ENCODE data around the gene OR52W1.

OR52W1 gene

GRCh38 chr11:6201481-6201880, 2.5 kb downstream of the OR52W1 start:
- no peak overlapping the region for H3K27ac ChIP-seq (ENCODE audit: low read length)
- no peaks in the 10 kb centered on the region for H3K4me1 ChIP-seq (ENCODE audit: control insufficient read depth, low read depth, low read length)
- no peaks in the 10 kb centered on the region for H3K27me3 ChIP-seq (ENCODE audit: control insufficient read depth, insufficient read depth, low read length)
- H3K4me3 ChIP-seq (ENCODE audit: low read length) = no peak overlapping the region
- H3K9ac ChIP-seq (ENCODE audit: low read length) = no peak overlapping the region
- no peaks in the 10 kb centered on the region for H3K9me3 ChIP-seq (ENCODE audit: control insufficient read depth, low read depth, low read length)
- no peaks in the 10 kb centered on the region for H3K36me3 ChIP-seq (ENCODE audit: control insufficient read depth, low read depth, low read length)

- H3K9me3 ChIP-seq (ENCODE audit: control insufficient read depth, low read depth, low read length) = no peaks in the 10 kb centered on the region
- H3K36me3 ChIP-seq (ENCODE audit: control insufficient read depth, low read depth, low read length) = no peaks in the 10 kb centered on the region
- H3K27me3 ChIP-seq (ENCODE audit: control insufficient read depth, insufficient read depth, low read length) = no peaks in the 10 kb centered on the region
- no peak overlapping the region for H3K9ac ChIP-seq (ENCODE audit: low read length)
- no peaks in the 10 kb centered on the region for H3K4me1 ChIP-seq (ENCODE audit: control insufficient read depth, low read depth, low read length)
- no peak overlapping the region for H3K27ac ChIP-seq (ENCODE audit: low read length)
- H3K4me3 ChIP-seq (ENCODE audit: low read length) = no peak overlapping the region
Measured at GRCh38 chr11:6202041-6202440, 3.0 kb downstream of the OR52W1 start.

GRCh38 chr11:6203327-6203726, 4.3 kb downstream of the OR52W1 start:
- Histone ChIP-seq H3K9me3 (ENCODE audit: control insufficient read depth, low read depth, low read length) (no peaks in the 10 kb centered on the region), H3K36me3 (ENCODE audit: control insufficient read depth, low read depth, low read length) (no peaks in the 10 kb centered on the region), H3K4me1 (ENCODE audit: control insufficient read depth, low read depth, low read length) (no peaks in the 10 kb centered on the region), H3K27me3 (ENCODE audit: control insufficient read depth, insufficient read depth, low read length) (no peaks in the 10 kb centered on the region), H3K9ac (ENCODE audit: low read length) (no peak overlapping the region), H3K27ac (ENCODE audit: low read length) (no peak overlapping the region), H3K4me3 (ENCODE audit: low read length) (no peak overlapping the region)

GRCh38 chr11:6204706-6205105, 5.7 kb downstream of the OR52W1 start:
- no peak overlapping the region for H3K27ac ChIP-seq (ENCODE audit: low read length)
- H3K4me3 ChIP-seq (ENCODE audit: low read length) = no peak overlapping the region
- no peak overlapping the region for H3K9ac ChIP-seq (ENCODE audit: low read length)
- H3K27me3 ChIP-seq (ENCODE audit: control insufficient read depth, insufficient read depth, low read length) = no peaks in the 10 kb centered on the region
- no peaks in the 10 kb centered on the region for H3K4me1 ChIP-seq (ENCODE audit: control insufficient read depth, low read depth, low read length)
- peaks cover 4% of the 10 kb centered on the region for H3K36me3 ChIP-seq (ENCODE audit: control insufficient read depth, low read depth, low read length)
- H3K9me3 ChIP-seq (ENCODE audit: control insufficient read depth, low read depth, low read length) = no peaks in the 10 kb centered on the region

GRCh38 chr11:6205366-6205765, 6.3 kb downstream of the OR52W1 start, which contains the start of gene C11orf42:
Gene C11orf42, plus strand, starts transcription at chr11:6205557. Its CDS starts 59 bp downstream, at chr11:6205616.
- Histone ChIP-seq H3K27ac (ENCODE audit: low read length) (no peak within 1 kb of the TSS), H3K36me3 (ENCODE audit: control insufficient read depth, low read depth, low read length) (peaks cover 10% of the 10 kb centered on the region), H3K4me3 (ENCODE audit: low read length) (no peak within 1 kb of the TSS), H3K27me3 (ENCODE audit: control insufficient read depth, insufficient read depth, low read length) (no peaks in the 10 kb centered on the region), H3K9ac (ENCODE audit: low read length) (no peak within 1 kb of the TSS), H3K4me1 (ENCODE audit: control insufficient read depth, low read depth, low read length) (no peaks in the 10 kb centered on the region), H3K9me3 (ENCODE audit: control insufficient read depth, low read depth, low read length) (no peaks in the 10 kb centered on the region)

- H3K9ac ChIP-seq (ENCODE audit: low read length) = no peak overlapping the region
- no peaks in the 10 kb centered on the region for H3K4me1 ChIP-seq (ENCODE audit: control insufficient read depth, low read depth, low read length)
- no peaks in the 10 kb centered on the region for H3K27me3 ChIP-seq (ENCODE audit: control insufficient read depth, insufficient read depth, low read length)
- H3K4me3 ChIP-seq (ENCODE audit: low read length) = no peak overlapping the region
- H3K27ac ChIP-seq (ENCODE audit: low read length) = no peak overlapping the region
- H3K36me3 ChIP-seq (ENCODE audit: control insufficient read depth, low read depth, low read length) = peaks cover 17% of the 10 kb centered on the region
- H3K9me3 ChIP-seq (ENCODE audit: control insufficient read depth, low read depth, low read length) = no peaks in the 10 kb centered on the region
Measured at GRCh38 chr11:6206456-6207180, 7.6 kb downstream of the OR52W1 start.

- no peak overlapping the region for H3K27ac ChIP-seq (ENCODE audit: low read length)
- no peaks in the 10 kb centered on the region for H3K9me3 ChIP-seq (ENCODE audit: control insufficient read depth, low read depth, low read length)
- no peak overlapping the region for H3K9ac ChIP-seq (ENCODE audit: low read length)
- H3K4me3 ChIP-seq (ENCODE audit: low read length) = no peak overlapping the region
- H3K36me3 ChIP-seq (ENCODE audit: control insufficient read depth, low read depth, low read length) = peaks cover 35% of the 10 kb centered on the region
- no peaks in the 10 kb centered on the region for H3K4me1 ChIP-seq (ENCODE audit: control insufficient read depth, low read depth, low read length)
- no peaks in the 10 kb centered on the region for H3K27me3 ChIP-seq (ENCODE audit: control insufficient read depth, insufficient read depth, low read length)
Measured at GRCh38 chr11:6209801-6210200, 10.8 kb downstream of the OR52W1 start.

- no peaks in the 10 kb centered on the region for H3K9me3 ChIP-seq (ENCODE audit: control insufficient read depth, low read depth, low read length)
- no peak overlapping the region for H3K27ac ChIP-seq (ENCODE audit: low read length)
- H3K36me3 ChIP-seq (ENCODE audit: control insufficient read depth, low read depth, low read length) = peaks cover 35% of the 10 kb centered on the region
- no peaks in the 10 kb centered on the region for H3K27me3 ChIP-seq (ENCODE audit: control insufficient read depth, insufficient read depth, low read length)
- no peak overlapping the region for H3K9ac ChIP-seq (ENCODE audit: low read length)
- H3K4me3 ChIP-seq (ENCODE audit: low read length) = no peak overlapping the region
- no peaks in the 10 kb centered on the region for H3K4me1 ChIP-seq (ENCODE audit: control insufficient read depth, low read depth, low read length)
Measured at GRCh38 chr11:6210274-6210955, 11.4 kb downstream of the OR52W1 start.

GRCh38 chr11:6214530-6214929, 15.5 kb downstream of the OR52W1 start:
- H3K36me3 ChIP-seq (ENCODE audit: control insufficient read depth, low read depth, low read length) = peaks cover 51% of the 10 kb centered on the region
- H3K4me1 ChIP-seq (ENCODE audit: control insufficient read depth, low read depth, low read length) = no peaks in the 10 kb centered on the region
- no peak overlapping the region for H3K27ac ChIP-seq (ENCODE audit: low read length)
- H3K27me3 ChIP-seq (ENCODE audit: control insufficient read depth, insufficient read depth, low read length) = no peaks in the 10 kb centered on the region
- H3K9ac ChIP-seq (ENCODE audit: low read length) = no peak overlapping the region
- no peaks in the 10 kb centered on the region for H3K9me3 ChIP-seq (ENCODE audit: control insufficient read depth, low read depth, low read length)
- no peak overlapping the region for H3K4me3 ChIP-seq (ENCODE audit: low read length)

GRCh38 chr11:6216501-6216900, 17.5 kb downstream of the OR52W1 start:
- H3K9ac ChIP-seq (ENCODE audit: low read length) = no peak overlapping the region
- H3K27ac ChIP-seq (ENCODE audit: low read length) = no peak overlapping the region
- H3K9me3 ChIP-seq (ENCODE audit: control insufficient read depth, low read depth, low read length) = no peaks in the 10 kb centered on the region
- H3K4me1 ChIP-seq (ENCODE audit: control insufficient read depth, low read depth, low read length) = no peaks in the 10 kb centered on the region
- H3K36me3 ChIP-seq (ENCODE audit: control insufficient read depth, low read depth, low read length) = peaks cover 54% of the 10 kb centered on the region
- H3K27me3 ChIP-seq (ENCODE audit: control insufficient read depth, insufficient read depth, low read length) = no peaks in the 10 kb centered on the region
- H3K4me3 ChIP-seq (ENCODE audit: low read length) = no peak overlapping the region

GRCh38 chr11:6217722-6218121, 18.7 kb downstream of the OR52W1 start:
- H3K9ac ChIP-seq (ENCODE audit: low read length) = no peak overlapping the region
- no peak overlapping the region for H3K27ac ChIP-seq (ENCODE audit: low read length)
- no peaks in the 10 kb centered on the region for H3K27me3 ChIP-seq (ENCODE audit: control insufficient read depth, insufficient read depth, low read length)
- H3K9me3 ChIP-seq (ENCODE audit: control insufficient read depth, low read depth, low read length) = no peaks in the 10 kb centered on the region
- H3K36me3 ChIP-seq (ENCODE audit: control insufficient read depth, low read depth, low read length) = peaks cover 57% of the 10 kb centered on the region
- no peak overlapping the region for H3K4me3 ChIP-seq (ENCODE audit: low read length)
- no peaks in the 10 kb centered on the region for H3K4me1 ChIP-seq (ENCODE audit: control insufficient read depth, low read depth, low read length)

GRCh38 chr11:6219359-6219758, 20.3 kb downstream of the OR52W1 start:
- H3K27me3 ChIP-seq (ENCODE audit: control insufficient read depth, insufficient read depth, low read length) = no peaks in the 10 kb centered on the region
- no peak overlapping the region for H3K4me3 ChIP-seq (ENCODE audit: low read length)
- H3K4me1 ChIP-seq (ENCODE audit: control insufficient read depth, low read depth, low read length) = no peaks in the 10 kb centered on the region
- H3K9me3 ChIP-seq (ENCODE audit: control insufficient read depth, low read depth, low read length) = no peaks in the 10 kb centered on the region
- no peak overlapping the region for H3K27ac ChIP-seq (ENCODE audit: low read length)
- peaks cover 57% of the 10 kb centered on the region for H3K36me3 ChIP-seq (ENCODE audit: control insufficient read depth, low read depth, low read length)
- no peak overlapping the region for H3K9ac ChIP-seq (ENCODE audit: low read length)
